WTC11 (cell line): Measurements from ENCODE around the gene NGDN. TPM values are rescaled to one million over a fixed set of nuclear protein-coding genes. Genes with fewer than 3 reads are reported as not detected.

ENCODE experiments used
- ATAC-seq: fragments of 200-7000 bp; cut with Tn5 transposase; 2 replicates; pipeline ENCODE4 v1.10.0; 2021; ENCODE audit warnings: mild to moderate bottlenecking, moderate library complexity
- CTCF ChIA-PET: fragments of 300-600 bp; sonication (Branson Sonifier 250); formaldehyde crosslinking; loops from one replicate; lab custom pipeline; 2021; ENCODE audit warnings: antibody characterized with exemption; lab: Charles Lee
- POLR2A ChIA-PET: fragments of 350-600 bp; sonication (Branson Sonifier 250); formaldehyde crosslinking; loops from one replicate; lab custom pipeline; 2021; ENCODE audit warnings: antibody characterized with exemption; lab: Charles Lee
- DNase-seq: peaks from one replicate; pipeline ENCODE4 v3.0.0; 2021; ENCODE audit warnings: low spot score
- H3K27ac Mint-ChIP-seq: 2 replicates; pipeline ENCODE4 v1.8.0; 2021; ENCODE audit warnings: mixed read lengths
- H3K27me3 Mint-ChIP-seq: 2 replicates; pipeline ENCODE4 v1.8.0; 2021; ENCODE audit warnings: low read depth, mild to moderate bottlenecking, moderate library complexity, mixed read lengths
- H3K36me3 Mint-ChIP-seq: 2 replicates; pipeline ENCODE4 v1.8.0; 2021; ENCODE audit warnings: mixed read lengths
- H3K4me1 Mint-ChIP-seq: 2 replicates; pipeline ENCODE4 v1.8.0; 2022; ENCODE audit warnings: mixed read lengths
- H3K4me3 Mint-ChIP-seq: 2 replicates; pipeline ENCODE4 v1.8.0; 2021; ENCODE audit warnings: mild to moderate bottlenecking, moderate library complexity, mixed read lengths
- H3K9me3 Mint-ChIP-seq: 2 replicates; pipeline ENCODE4 v1.8.0; 2021; ENCODE audit warnings: mixed read lengths
- EMX1 ChIP-seq: fragments of 250-450 bp; sonication (Bioruptor Pico); IDR thresholded peaks from 2 replicates; pipeline ENCODE4 v1.8.0; 2021; ENCODE audit warnings: mild to moderate bottlenecking
- GABPB1 ChIP-seq: sonication (generic); formaldehyde crosslinking; IDR thresholded peaks from 2 replicates; pipeline ENCODE4 v1.8.1; 2023; ENCODE audit warnings: mild to moderate bottlenecking, missing genetic modification reagents
- GRHL2 ChIP-seq: fragments of 250-450 bp; sonication (Bioruptor Pico); IDR thresholded peaks from 2 replicates; pipeline ENCODE4 v1.8.0; 2022; ENCODE audit warnings: mild to moderate bottlenecking, moderate library complexity; ENCODE audit not compliant: insufficient replicate concordance, severe bottlenecking
- NFATC4 ChIP-seq: fragments of 250-450 bp; sonication (Bioruptor Pico); IDR thresholded peaks from 2 replicates; pipeline ENCODE4 v1.9.0; 2021; ENCODE audit warnings: mild to moderate bottlenecking
- RORB ChIP-seq: fragments of 250-450 bp; sonication (Bioruptor Pico); IDR thresholded peaks from 2 replicates; pipeline ENCODE4 v1.9.0; 2021; ENCODE audit warnings: mild to moderate bottlenecking
- TEAD4 ChIP-seq: sonication (generic); formaldehyde crosslinking; IDR thresholded peaks from 2 replicates; pipeline ENCODE4 v1.8.0; 2022; ENCODE audit warnings: mild to moderate bottlenecking, missing genetic modification reagents
- ZNF219 ChIP-seq: sonication (generic); formaldehyde crosslinking; IDR thresholded peaks from 2 replicates; pipeline ENCODE4 v1.8.0; 2023; ENCODE audit warnings: missing genetic modification reagents, mild to moderate bottlenecking, borderline replicate concordance
- ZNF317 ChIP-seq: sonication (generic); formaldehyde crosslinking; IDR thresholded peaks from 2 replicates; pipeline ENCODE4 v1.8.1; 2023; ENCODE audit warnings: low read depth, mild to moderate bottlenecking, moderate library complexity, missing genetic modification reagents, borderline replicate concordance
- total RNA-seq: library from RNA; stranded (reverse); gene quantifications from 3 replicates; pipeline ENCODE4 v1.2.3, GENCODE V29; 2021
- TF ChIP-seq, protein P1 (sequence below): sonication (generic); formaldehyde crosslinking; IDR thresholded peaks from 2 replicates; pipeline ENCODE4 v1.8.1; 2022; ENCODE audit warnings: mild to moderate bottlenecking, moderate library complexity, missing genetic modification reagents
- TF ChIP-seq, protein P2 (sequence below): sonication (generic); formaldehyde crosslinking; IDR thresholded peaks from 2 replicates; pipeline ENCODE4 v1.8.1; 2023; ENCODE audit warnings: mild to moderate bottlenecking, missing genetic modification reagents, borderline replicate concordance
- TF ChIP-seq, protein P3 (sequence below): fragments of 250-450 bp; sonication (Bioruptor Pico); IDR thresholded peaks from 2 replicates; pipeline ENCODE4 v1.9.0; 2021; ENCODE audit warnings: mild to moderate bottlenecking, borderline replicate concordance
- TF ChIP-seq, protein P4 (sequence below): fragments of 250-450 bp; sonication (Bioruptor Pico); IDR thresholded peaks from 2 replicates; pipeline ENCODE4 v1.9.0; 2021; ENCODE audit warnings: mild to moderate bottlenecking
- TF ChIP-seq, protein P5 (sequence below): sonication (generic); formaldehyde crosslinking; IDR thresholded peaks from 2 replicates; pipeline ENCODE4 v1.8.1; 2023; ENCODE audit warnings: mild to moderate bottlenecking, missing genetic modification reagents

NGDN gene
- total RNA-seq, 1 experiment from 2014 or later, result 45.5 TPM

DNA sequence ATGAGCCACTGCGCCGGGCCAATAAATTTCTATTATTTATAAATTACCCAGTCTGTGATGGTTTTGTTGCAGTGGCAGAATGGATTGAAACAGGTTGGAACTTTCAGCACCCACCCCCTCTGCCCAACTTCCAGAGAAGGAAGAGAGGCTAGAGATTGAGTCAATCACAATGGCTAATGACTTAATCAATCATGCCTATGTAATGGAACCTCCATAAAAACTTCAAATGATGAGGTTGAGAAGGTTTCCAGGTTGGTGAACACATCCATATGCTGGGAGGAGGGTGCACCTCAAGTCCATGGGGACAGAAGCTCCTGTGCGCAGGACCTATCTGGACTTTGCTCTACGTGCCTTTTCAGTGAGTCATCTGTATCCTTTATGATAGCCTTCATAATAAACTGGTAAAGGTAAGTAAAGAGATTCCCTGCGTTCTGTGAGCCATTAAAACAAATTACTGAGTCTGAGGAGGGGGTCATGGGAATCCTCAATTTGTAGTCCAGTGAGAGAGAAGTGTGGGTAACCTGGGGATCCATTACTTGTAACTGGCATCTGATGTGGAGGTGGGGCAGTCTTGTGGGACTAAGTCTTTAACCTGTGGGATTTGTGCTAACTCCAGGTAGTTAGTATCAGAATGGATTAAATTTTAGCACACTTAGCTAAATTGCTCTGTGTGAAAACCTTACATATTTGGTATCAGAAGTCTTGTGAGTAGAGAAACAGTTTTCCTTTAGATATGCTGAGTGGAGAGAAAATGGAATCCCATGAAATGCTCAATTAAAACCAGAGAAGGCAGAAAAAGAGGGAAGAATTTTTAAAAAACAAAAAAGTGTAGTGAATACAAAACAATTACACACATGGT lies 11.7 kb upstream of the NGDN start (continued):
- TF ChIP-seq, protein P1, sequence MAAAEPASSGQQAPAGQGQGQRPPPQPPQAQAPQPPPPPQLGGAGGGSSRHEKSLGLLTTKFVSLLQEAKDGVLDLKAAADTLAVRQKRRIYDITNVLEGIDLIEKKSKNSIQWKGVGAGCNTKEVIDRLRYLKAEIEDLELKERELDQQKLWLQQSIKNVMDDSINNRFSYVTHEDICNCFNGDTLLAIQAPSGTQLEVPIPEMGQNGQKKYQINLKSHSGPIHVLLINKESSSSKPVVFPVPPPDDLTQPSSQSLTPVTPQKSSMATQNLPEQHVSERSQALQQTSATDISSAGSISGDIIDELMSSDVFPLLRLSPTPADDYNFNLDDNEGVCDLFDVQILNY, result no peak
- TF ChIP-seq NFATC4 (CRISPR knock-in tag), result no peak
- TF ChIP-seq, protein P2, sequence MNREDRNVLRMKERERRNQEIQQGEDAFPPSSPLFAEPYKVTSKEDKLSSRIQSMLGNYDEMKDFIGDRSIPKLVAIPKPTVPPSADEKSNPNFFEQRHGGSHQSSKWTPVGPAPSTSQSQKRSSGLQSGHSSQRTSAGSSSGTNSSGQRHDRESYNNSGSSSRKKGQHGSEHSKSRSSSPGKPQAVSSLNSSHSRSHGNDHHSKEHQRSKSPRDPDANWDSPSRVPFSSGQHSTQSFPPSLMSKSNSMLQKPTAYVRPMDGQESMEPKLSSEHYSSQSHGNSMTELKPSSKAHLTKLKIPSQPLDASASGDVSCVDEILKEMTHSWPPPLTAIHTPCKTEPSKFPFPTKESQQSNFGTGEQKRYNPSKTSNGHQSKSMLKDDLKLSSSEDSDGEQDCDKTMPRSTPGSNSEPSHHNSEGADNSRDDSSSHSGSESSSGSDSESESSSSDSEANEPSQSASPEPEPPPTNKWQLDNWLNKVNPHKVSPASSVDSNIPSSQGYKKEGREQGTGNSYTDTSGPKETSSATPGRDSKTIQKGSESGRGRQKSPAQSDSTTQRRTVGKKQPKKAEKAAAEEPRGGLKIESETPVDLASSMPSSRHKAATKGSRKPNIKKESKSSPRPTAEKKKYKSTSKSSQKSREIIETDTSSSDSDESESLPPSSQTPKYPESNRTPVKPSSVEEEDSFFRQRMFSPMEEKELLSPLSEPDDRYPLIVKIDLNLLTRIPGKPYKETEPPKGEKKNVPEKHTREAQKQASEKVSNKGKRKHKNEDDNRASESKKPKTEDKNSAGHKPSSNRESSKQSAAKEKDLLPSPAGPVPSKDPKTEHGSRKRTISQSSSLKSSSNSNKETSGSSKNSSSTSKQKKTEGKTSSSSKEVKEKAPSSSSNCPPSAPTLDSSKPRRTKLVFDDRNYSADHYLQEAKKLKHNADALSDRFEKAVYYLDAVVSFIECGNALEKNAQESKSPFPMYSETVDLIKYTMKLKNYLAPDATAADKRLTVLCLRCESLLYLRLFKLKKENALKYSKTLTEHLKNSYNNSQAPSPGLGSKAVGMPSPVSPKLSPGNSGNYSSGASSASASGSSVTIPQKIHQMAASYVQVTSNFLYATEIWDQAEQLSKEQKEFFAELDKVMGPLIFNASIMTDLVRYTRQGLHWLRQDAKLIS (CRISPR knock-in tag), result no peak
- TF ChIP-seq GABPB1 (CRISPR knock-in tag), result no peak
- TF ChIP-seq, protein P3, sequence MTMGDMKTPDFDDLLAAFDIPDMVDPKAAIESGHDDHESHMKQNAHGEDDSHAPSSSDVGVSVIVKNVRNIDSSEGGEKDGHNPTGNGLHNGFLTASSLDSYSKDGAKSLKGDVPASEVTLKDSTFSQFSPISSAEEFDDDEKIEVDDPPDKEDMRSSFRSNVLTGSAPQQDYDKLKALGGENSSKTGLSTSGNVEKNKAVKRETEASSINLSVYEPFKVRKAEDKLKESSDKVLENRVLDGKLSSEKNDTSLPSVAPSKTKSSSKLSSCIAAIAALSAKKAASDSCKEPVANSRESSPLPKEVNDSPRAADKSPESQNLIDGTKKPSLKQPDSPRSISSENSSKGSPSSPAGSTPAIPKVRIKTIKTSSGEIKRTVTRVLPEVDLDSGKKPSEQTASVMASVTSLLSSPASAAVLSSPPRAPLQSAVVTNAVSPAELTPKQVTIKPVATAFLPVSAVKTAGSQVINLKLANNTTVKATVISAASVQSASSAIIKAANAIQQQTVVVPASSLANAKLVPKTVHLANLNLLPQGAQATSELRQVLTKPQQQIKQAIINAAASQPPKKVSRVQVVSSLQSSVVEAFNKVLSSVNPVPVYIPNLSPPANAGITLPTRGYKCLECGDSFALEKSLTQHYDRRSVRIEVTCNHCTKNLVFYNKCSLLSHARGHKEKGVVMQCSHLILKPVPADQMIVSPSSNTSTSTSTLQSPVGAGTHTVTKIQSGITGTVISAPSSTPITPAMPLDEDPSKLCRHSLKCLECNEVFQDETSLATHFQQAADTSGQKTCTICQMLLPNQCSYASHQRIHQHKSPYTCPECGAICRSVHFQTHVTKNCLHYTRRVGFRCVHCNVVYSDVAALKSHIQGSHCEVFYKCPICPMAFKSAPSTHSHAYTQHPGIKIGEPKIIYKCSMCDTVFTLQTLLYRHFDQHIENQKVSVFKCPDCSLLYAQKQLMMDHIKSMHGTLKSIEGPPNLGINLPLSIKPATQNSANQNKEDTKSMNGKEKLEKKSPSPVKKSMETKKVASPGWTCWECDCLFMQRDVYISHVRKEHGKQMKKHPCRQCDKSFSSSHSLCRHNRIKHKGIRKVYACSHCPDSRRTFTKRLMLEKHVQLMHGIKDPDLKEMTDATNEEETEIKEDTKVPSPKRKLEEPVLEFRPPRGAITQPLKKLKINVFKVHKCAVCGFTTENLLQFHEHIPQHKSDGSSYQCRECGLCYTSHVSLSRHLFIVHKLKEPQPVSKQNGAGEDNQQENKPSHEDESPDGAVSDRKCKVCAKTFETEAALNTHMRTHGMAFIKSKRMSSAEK (CRISPR knock-in tag), result no peak
- no peak for TF ChIP-seq GRHL2 (CRISPR knock-in tag)
- TF ChIP-seq, all 79 proteins: peak for 0

DNA sequence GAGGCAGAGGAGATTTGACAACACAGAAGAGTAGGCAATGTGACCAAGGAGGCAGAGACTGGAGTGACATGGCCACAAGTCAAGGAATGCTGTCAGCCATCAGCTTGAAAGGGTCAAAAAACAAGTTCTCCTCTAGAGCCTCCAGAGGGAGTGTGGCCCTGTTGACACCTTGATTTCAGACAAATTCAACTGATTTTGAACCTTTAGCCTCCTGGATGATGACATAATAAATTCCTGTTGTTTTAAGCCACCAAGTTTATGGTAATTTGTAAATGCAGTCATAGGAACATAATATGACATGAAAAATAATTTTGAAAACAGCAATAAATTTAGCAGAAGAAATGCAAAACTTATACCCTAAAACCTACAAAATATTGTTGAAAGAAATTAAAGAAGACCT lies 8.5 kb upstream of the NGDN start:
- H3K36me3 Mint-ChIP-seq, result no peaks in the 10 kb centered on the region
- H3K27me3 Mint-ChIP-seq, result peaks cover 29% of the 10 kb centered on the region
- no peaks in the 10 kb centered on the region for H3K4me1 Mint-ChIP-seq
- no peak overlapping the region for H3K4me3 Mint-ChIP-seq
- TF ChIP-seq ZNF317 (CRISPR knock-in tag) (no peak), NFATC4 (CRISPR knock-in tag) (no peak), TEAD4 (CRISPR knock-in tag) (no peak), ZNF219 (CRISPR knock-in tag) (no peak), RORB (CRISPR knock-in tag) (no peak), EMX1 (CRISPR knock-in tag) (no peak)
- TF ChIP-seq, protein P4, sequence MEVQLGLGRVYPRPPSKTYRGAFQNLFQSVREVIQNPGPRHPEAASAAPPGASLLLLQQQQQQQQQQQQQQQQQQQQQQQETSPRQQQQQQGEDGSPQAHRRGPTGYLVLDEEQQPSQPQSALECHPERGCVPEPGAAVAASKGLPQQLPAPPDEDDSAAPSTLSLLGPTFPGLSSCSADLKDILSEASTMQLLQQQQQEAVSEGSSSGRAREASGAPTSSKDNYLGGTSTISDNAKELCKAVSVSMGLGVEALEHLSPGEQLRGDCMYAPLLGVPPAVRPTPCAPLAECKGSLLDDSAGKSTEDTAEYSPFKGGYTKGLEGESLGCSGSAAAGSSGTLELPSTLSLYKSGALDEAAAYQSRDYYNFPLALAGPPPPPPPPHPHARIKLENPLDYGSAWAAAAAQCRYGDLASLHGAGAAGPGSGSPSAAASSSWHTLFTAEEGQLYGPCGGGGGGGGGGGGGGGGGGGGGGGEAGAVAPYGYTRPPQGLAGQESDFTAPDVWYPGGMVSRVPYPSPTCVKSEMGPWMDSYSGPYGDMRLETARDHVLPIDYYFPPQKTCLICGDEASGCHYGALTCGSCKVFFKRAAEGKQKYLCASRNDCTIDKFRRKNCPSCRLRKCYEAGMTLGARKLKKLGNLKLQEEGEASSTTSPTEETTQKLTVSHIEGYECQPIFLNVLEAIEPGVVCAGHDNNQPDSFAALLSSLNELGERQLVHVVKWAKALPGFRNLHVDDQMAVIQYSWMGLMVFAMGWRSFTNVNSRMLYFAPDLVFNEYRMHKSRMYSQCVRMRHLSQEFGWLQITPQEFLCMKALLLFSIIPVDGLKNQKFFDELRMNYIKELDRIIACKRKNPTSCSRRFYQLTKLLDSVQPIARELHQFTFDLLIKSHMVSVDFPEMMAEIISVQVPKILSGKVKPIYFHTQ (CRISPR knock-in tag), result no peak
- TF ChIP-seq, protein P5, sequence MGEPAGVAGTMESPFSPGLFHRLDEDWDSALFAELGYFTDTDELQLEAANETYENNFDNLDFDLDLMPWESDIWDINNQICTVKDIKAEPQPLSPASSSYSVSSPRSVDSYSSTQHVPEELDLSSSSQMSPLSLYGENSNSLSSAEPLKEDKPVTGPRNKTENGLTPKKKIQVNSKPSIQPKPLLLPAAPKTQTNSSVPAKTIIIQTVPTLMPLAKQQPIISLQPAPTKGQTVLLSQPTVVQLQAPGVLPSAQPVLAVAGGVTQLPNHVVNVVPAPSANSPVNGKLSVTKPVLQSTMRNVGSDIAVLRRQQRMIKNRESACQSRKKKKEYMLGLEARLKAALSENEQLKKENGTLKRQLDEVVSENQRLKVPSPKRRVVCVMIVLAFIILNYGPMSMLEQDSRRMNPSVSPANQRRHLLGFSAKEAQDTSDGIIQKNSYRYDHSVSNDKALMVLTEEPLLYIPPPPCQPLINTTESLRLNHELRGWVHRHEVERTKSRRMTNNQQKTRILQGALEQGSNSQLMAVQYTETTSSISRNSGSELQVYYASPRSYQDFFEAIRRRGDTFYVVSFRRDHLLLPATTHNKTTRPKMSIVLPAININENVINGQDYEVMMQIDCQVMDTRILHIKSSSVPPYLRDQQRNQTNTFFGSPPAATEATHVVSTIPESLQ (CRISPR knock-in tag), result no peak
- TF ChIP-seq, all 79 proteins: peak for 0
- ChIA-PET CTCF (interaction anchor here (1.6 kb wide), 1 partner anchor 115 kb away, joined by 3 read pairs; no protein-coding TSS in a partner anchor), POLR2A (no interaction called here)
- Mint-ChIP-seq H3K27ac (no peak overlapping the region), H3K9me3 (peaks cover 8% of the 10 kb centered on the region)
- no peak for DNase-seq
- no peak; the same call in 1 of the 2 replicates for ATAC-seq
